Activated CD8-positive, alpha-beta T cell treated with anti-CD3 and anti-CD28 coated beads, Interleukin-2, amount 10 ng/mL, durations not matched to agents 7 days and 5 days (primary cell): ENCODE results near the gene TMEM30B. TPM values are rescaled to one million over a fixed set of nuclear protein-coding genes. Genes with fewer than 3 reads are reported as not detected.
A peak's percentile ranks its signal among the peaks of the same experiment; 100 is the strongest.

Experiments
- ATAC-seq: fragments of 150-1000 bp; cut with Tn5 transposase; one replicate; pipeline ENCODE4 v1.10.0; 2021; ENCODE audit warnings: moderate library complexity
- CTCF ChIA-PET: fragments of 350-600 bp; sonication (Branson Sonifier 250); formaldehyde crosslinking; loops from one replicate; lab custom pipeline; 2021; ENCODE audit warnings: antibody characterized with exemption; lab: Charles Lee
- POLR2A ChIA-PET: fragments of 350-600 bp; sonication (Branson Sonifier 250); formaldehyde crosslinking; loops from one replicate; lab custom pipeline; 2021; ENCODE audit warnings: antibody characterized with exemption; lab: Charles Lee
- DNase-seq: peaks from one replicate; pipeline ENCODE4 v3.0.0-alpha.2; 2020
- H3K27ac Mint-ChIP-seq: one replicate; pipeline ENCODE4 v1.8.0; 2021; ENCODE audit warnings: mild to moderate bottlenecking, mixed read lengths
- H3K27me3 Mint-ChIP-seq: one replicate; pipeline ENCODE4 v1.8.0; 2021; ENCODE audit warnings: low read depth, mixed read lengths
- H3K36me3 Mint-ChIP-seq: one replicate; pipeline ENCODE4 v1.8.0; 2021; ENCODE audit warnings: low read depth, mixed read lengths
- H3K4me1 Mint-ChIP-seq: one replicate; pipeline ENCODE4 v1.8.0; 2021; ENCODE audit warnings: low read depth, mixed read lengths
- H3K4me3 Mint-ChIP-seq: one replicate; pipeline ENCODE4 v1.8.0; 2021; ENCODE audit warnings: mild to moderate bottlenecking, mixed read lengths
- H3K9me3 Mint-ChIP-seq: one replicate; pipeline ENCODE4 v1.8.0; 2022; ENCODE audit warnings: mixed read lengths; ENCODE audit not compliant: insufficient read depth
- total RNA-seq, 2 experiments: library from RNA; stranded (reverse); gene quantifications; one replicate each; pipeline ENCODE4 v1.2.3, GENCODE V29; 2021

The TMEM30B gene
- total RNA-seq, 2 experiments from 2014 or later: 0.52 to 0.66 TPM

- ChIA-PET CTCF (interaction anchor here (1.3 kb wide), 1 partner anchor 15 kb away, joined by 5 read pairs; no protein-coding TSS in a partner anchor), POLR2A (interaction anchor here (0.5 kb wide), 1 partner anchor 1339 kb away, joined by 3 read pairs; no protein-coding TSS in a partner anchor)
- no peak overlapping the region for H3K27ac Mint-ChIP-seq
- ATAC-seq (no peak), DNase-seq (no peak)
- H3K9me3 Mint-ChIP-seq: peaks cover 5% of the 10 kb centered on the region
- peaks cover 28% of the 10 kb centered on the region for H3K36me3 Mint-ChIP-seq
- no peaks in the 10 kb centered on the region for H3K27me3 Mint-ChIP-seq
- H3K4me3 Mint-ChIP-seq: no peak overlapping the region
- peaks cover 43% of the 10 kb centered on the region for H3K4me1 Mint-ChIP-seq
These were observed 19.6 kb upstream of the TMEM30B start for GRCh38 chr14:61300754-61301153.

GRCh38 chr14:61300209-61300608 is 19.1 kb upstream of the TMEM30B start:
- H3K36me3 Mint-ChIP-seq: peaks cover 25% of the 10 kb centered on the region
- H3K27ac Mint-ChIP-seq: no peak overlapping the region
- ChIA-PET CTCF (interaction anchor here (1.3 to 1.9 kb wide), 2 partner anchors 15 kb away, joined by 5 to 6 read pairs; no protein-coding TSS in a partner anchor), POLR2A (interaction anchor here (0.5 kb wide), 1 partner anchor 1338 kb away, joined by 3 read pairs; no protein-coding TSS in a partner anchor)
- ATAC-seq (no peak), DNase-seq (no peak)
- H3K4me1 Mint-ChIP-seq: peaks cover 47% of the 10 kb centered on the region
- H3K27me3 Mint-ChIP-seq: no peaks in the 10 kb centered on the region
- H3K4me3 Mint-ChIP-seq: no peak overlapping the region
- no peaks in the 10 kb centered on the region for H3K9me3 Mint-ChIP-seq

GRCh38 chr14:61298824-61299223 is 17.7 kb upstream of the TMEM30B start:
- no peak for DNase-seq
- CTCF ChIA-PET: interaction anchor here (1.4 to 1.9 kb wide), 2 partner anchors 11 to 13 kb away, joined by 5 to 6 read pairs; no protein-coding TSS in a partner anchor

GRCh38 chr14:61297581-61297980 is 16.4 kb upstream of the TMEM30B start:
- no peaks in the 10 kb centered on the region for H3K27me3 Mint-ChIP-seq
- peaks cover 47% of the 10 kb centered on the region for H3K4me1 Mint-ChIP-seq
- no peak overlapping the region for H3K27ac Mint-ChIP-seq
- no peak overlapping the region for H3K4me3 Mint-ChIP-seq
- H3K36me3 Mint-ChIP-seq: peaks cover 15% of the 10 kb centered on the region
- POLR2A ChIA-PET: no interaction called here
- ATAC-seq: no peak
- DNase-seq: no peak
- CTCF ChIA-PET: interaction anchor here (0.8 to 2.8 kb wide), 6 partner anchors 10 to 540 kb away, joined by 3 to 12 read pairs (median 4); no protein-coding TSS in a partner anchor
- H3K9me3 Mint-ChIP-seq: no peaks in the 10 kb centered on the region

More at GRCh38 chr14:61298824-61299223, 17.7 kb upstream of the TMEM30B start:
- Mint-ChIP-seq H3K27me3 (no peaks in the 10 kb centered on the region), H3K27ac (no peak overlapping the region), H3K4me1 (peaks cover 47% of the 10 kb centered on the region), H3K36me3 (peaks cover 18% of the 10 kb centered on the region), H3K9me3 (no peaks in the 10 kb centered on the region), H3K4me3 (no peak overlapping the region)
- no peak for ATAC-seq
- POLR2A ChIA-PET: interaction anchor here (1.0 kb wide), 1 partner anchor 158 kb away, joined by 3 read pairs; no protein-coding TSS in a partner anchor

- Mint-ChIP-seq H3K36me3 (peaks cover 13% of the 10 kb centered on the region), H3K4me1 (peaks cover 47% of the 10 kb centered on the region), H3K27me3 (no peaks in the 10 kb centered on the region), H3K27ac (no peak overlapping the region), H3K4me3 (peak overlapping the region; percentile 53), H3K9me3 (no peaks in the 10 kb centered on the region)
- DNase-seq: peak; percentile 50
- ATAC-seq: peak; percentile 50
- POLR2A ChIA-PET: no interaction called here
- CTCF ChIA-PET: interaction anchor here (0.7 to 2.8 kb wide), 22 partner anchors 11 to 541 kb away, joined by 3 to 12 read pairs (median 4); partner anchors contain the start of gene TMEM30B
These were observed 15.8 kb upstream of the TMEM30B start for GRCh38 chr14:61296719-61297502.

- ATAC-seq (peak; percentile 68), DNase-seq (no peak)
- ChIA-PET CTCF (interaction anchor here (0.7 to 2.8 kb wide), 25 partner anchors 11 to 541 kb away, joined by 3 to 12 read pairs (median 4); partner anchors contain the start of gene TMEM30B), POLR2A (no interaction called here)
- peaks cover 47% of the 10 kb centered on the region for H3K4me1 Mint-ChIP-seq
- peaks cover 12% of the 10 kb centered on the region for H3K36me3 Mint-ChIP-seq
- no peaks in the 10 kb centered on the region for H3K9me3 Mint-ChIP-seq
- no peaks in the 10 kb centered on the region for H3K27me3 Mint-ChIP-seq
- H3K27ac Mint-ChIP-seq: peak overlapping the region; percentile 67
- H3K4me3 Mint-ChIP-seq: peak overlapping the region; percentile 53
These were observed 15.0 kb upstream of the TMEM30B start for GRCh38 chr14:61296151-61296550.

GRCh38 chr14:61290701-61291100 is 9.6 kb upstream of the TMEM30B start:
- peaks cover 15% of the 10 kb centered on the region for H3K4me1 Mint-ChIP-seq
- H3K36me3 Mint-ChIP-seq: no peaks in the 10 kb centered on the region
- H3K27me3 Mint-ChIP-seq: no peaks in the 10 kb centered on the region
- ATAC-seq (no peak), DNase-seq (no peak)
- H3K27ac Mint-ChIP-seq: no peak overlapping the region
- H3K9me3 Mint-ChIP-seq: no peaks in the 10 kb centered on the region
- H3K4me3 Mint-ChIP-seq: no peak overlapping the region
- ChIA-PET CTCF (interaction anchor here (0.9 to 3.5 kb wide), 3 partner anchors 9 to 171 kb away, joined by 3 to 22 read pairs (median 3); partner anchors contain the start of gene TMEM30B), POLR2A (interaction anchor here (0.7 kb wide), 1 partner anchor 182 kb away, joined by 3 read pairs; no protein-coding TSS in a partner anchor)

GRCh38 chr14:61288720-61289119 is 7.6 kb upstream of the TMEM30B start:
- H3K4me1 Mint-ChIP-seq: peaks cover 23% of the 10 kb centered on the region

GRCh38 chr14:61288228-61288627 is 7.1 kb upstream of the TMEM30B start:
- no peaks in the 10 kb centered on the region for H3K36me3 Mint-ChIP-seq
- no peaks in the 10 kb centered on the region for H3K9me3 Mint-ChIP-seq
- ChIA-PET POLR2A (no interaction called here), CTCF (interaction anchor here (0.8 to 1.8 kb wide), 4 partner anchors 8 to 19 kb away, joined by 4 to 7 read pairs (median 6); no protein-coding TSS in a partner anchor)
- H3K27ac Mint-ChIP-seq: no peak overlapping the region
- peaks cover 6% of the 10 kb centered on the region for H3K27me3 Mint-ChIP-seq
- ATAC-seq (no peak), DNase-seq (no peak)
- H3K4me1 Mint-ChIP-seq: peaks cover 26% of the 10 kb centered on the region
- no peak overlapping the region for H3K4me3 Mint-ChIP-seq

More at GRCh38 chr14:61288720-61289119, 7.6 kb upstream of the TMEM30B start:
- Mint-ChIP-seq H3K9me3 (no peaks in the 10 kb centered on the region), H3K27me3 (peaks cover 5% of the 10 kb centered on the region), H3K4me3 (no peak overlapping the region), H3K27ac (no peak overlapping the region), H3K36me3 (no peaks in the 10 kb centered on the region)
- DNase-seq (no peak), ATAC-seq (no peak)
- POLR2A ChIA-PET: no interaction called here
- CTCF ChIA-PET: interaction anchor here (0.8 to 1.8 kb wide), 4 partner anchors 9 to 19 kb away, joined by 4 to 7 read pairs (median 6); no protein-coding TSS in a partner anchor

- no peaks in the 10 kb centered on the region for H3K9me3 Mint-ChIP-seq
- no peak overlapping the region for H3K27ac Mint-ChIP-seq
- peaks cover 31% of the 10 kb centered on the region for H3K4me1 Mint-ChIP-seq
- H3K27me3 Mint-ChIP-seq: peaks cover 9% of the 10 kb centered on the region
- ChIA-PET POLR2A (no interaction called here), CTCF (interaction anchor here (0.6 to 1.8 kb wide), 4 partner anchors 8 to 561 kb away, joined by 3 to 5 read pairs (median 4); no protein-coding TSS in a partner anchor)
- no peak for ATAC-seq
- H3K36me3 Mint-ChIP-seq: no peaks in the 10 kb centered on the region
- no peak overlapping the region for H3K4me3 Mint-ChIP-seq
- no peak for DNase-seq
These were observed 6.1 kb upstream of the TMEM30B start for GRCh38 chr14:61287196-61287595.

- Mint-ChIP-seq H3K36me3 (no peaks in the 10 kb centered on the region), H3K27ac (no peak overlapping the region), H3K4me1 (peaks cover 37% of the 10 kb centered on the region), H3K9me3 (no peaks in the 10 kb centered on the region), H3K4me3 (no peak overlapping the region), H3K27me3 (peaks cover 9% of the 10 kb centered on the region)
- DNase-seq (no peak), ATAC-seq (no peak)
- POLR2A ChIA-PET: no interaction called here
- CTCF ChIA-PET: interaction anchor here (0.6 to 8.2 kb wide), 27 partner anchors 8 to 985 kb away, joined by 3 to 94 read pairs (median 4); no protein-coding TSS in a partner anchor
These were observed 4.2 kb upstream of the TMEM30B start for GRCh38 chr14:61285364-61285763.
